Liver (tissue), 3 donors: Measurements from ENCODE around the gene COL9A3.
A peak's percentile ranks its signal among the peaks of the same experiment; 100 is the strongest.

Source experiments
- ATF3 ChIP-seq: IDR thresholded peaks from 2 replicates; pipeline ENCODE4 v1.6.1; 2016; ENCODE audit warnings: antibody characterized with exemption
- CTCF ChIP-seq: fragments of 150-350 bp; IDR thresholded peaks from 2 replicates; pipeline ENCODE4 v1.5.1; 2017; ENCODE audit warnings: improper control_type of control experiment, low read depth, low read length; ENCODE audit not compliant: missing input control
- EGR1 ChIP-seq, 2 donors: IDR thresholded peaks; 2 replicates each; pipeline ENCODE4 v1.6.1; 2016 to 2018; ENCODE audit warnings: antibody characterized with exemption in 2 of 2, low read depth in 2 of 2
- GABPA ChIP-seq, 2 donors: IDR thresholded peaks in 1 of 2; conservative IDR thresholded peaks in 1 of 2; 2 replicates each; pipeline ENCODE4 v1.6.1; 2016; ENCODE audit warnings: antibody characterized with exemption in 2 of 2, mild to moderate bottlenecking in 1 of 2, moderate library complexity in 1 of 2
- HNF4A ChIP-seq, 2 donors: conservative IDR thresholded peaks; 2 replicates each; pipeline ENCODE4 v1.6.1; 2016; ENCODE audit warnings: antibody characterized with exemption in 2 of 2, mild to moderate bottlenecking in 2 of 2
- JUND ChIP-seq, 2 donors: IDR thresholded peaks; 2 replicates each; pipeline ENCODE4 v1.6.1; 2016; ENCODE audit warnings: antibody characterized with exemption in 2 of 2
- RAD21 ChIP-seq, 2 donors: IDR thresholded peaks; 2 replicates each; pipeline ENCODE4 v1.6.1; 2016; ENCODE audit warnings: antibody characterized with exemption in 2 of 2, mild to moderate bottlenecking in 2 of 2
- REST ChIP-seq: IDR thresholded peaks from 2 replicates; pipeline ENCODE4 v1.6.1; 2016; ENCODE audit warnings: antibody characterized with exemption, mild to moderate bottlenecking
- RXRA ChIP-seq, 2 donors: IDR thresholded peaks; 2 replicates each; pipeline ENCODE4 v1.6.1; 2017 to 2018; ENCODE audit warnings: antibody characterized with exemption in 2 of 2, mild to moderate bottlenecking in 1 of 2
- TAF1 ChIP-seq: conservative IDR thresholded peaks from 2 replicates; pipeline ENCODE4 v1.6.1; 2016; ENCODE audit warnings: antibody characterized with exemption, mild to moderate bottlenecking
- YY1 ChIP-seq: IDR thresholded peaks from 2 replicates; pipeline ENCODE4 v1.6.1; 2016; ENCODE audit warnings: antibody characterized with exemption, mild to moderate bottlenecking
- TF ChIP-seq, protein P1 (sequence below): IDR thresholded peaks from 2 replicates; pipeline ENCODE4 v1.6.1; 2016; ENCODE audit warnings: antibody characterized with exemption
- TF ChIP-seq, protein P2 (sequence below): IDR thresholded peaks from 2 replicates; pipeline ENCODE4 v1.6.1; 2016; ENCODE audit warnings: antibody characterized with exemption
- donor health status: healthy.
- donor health status: healthy.

DNA sequence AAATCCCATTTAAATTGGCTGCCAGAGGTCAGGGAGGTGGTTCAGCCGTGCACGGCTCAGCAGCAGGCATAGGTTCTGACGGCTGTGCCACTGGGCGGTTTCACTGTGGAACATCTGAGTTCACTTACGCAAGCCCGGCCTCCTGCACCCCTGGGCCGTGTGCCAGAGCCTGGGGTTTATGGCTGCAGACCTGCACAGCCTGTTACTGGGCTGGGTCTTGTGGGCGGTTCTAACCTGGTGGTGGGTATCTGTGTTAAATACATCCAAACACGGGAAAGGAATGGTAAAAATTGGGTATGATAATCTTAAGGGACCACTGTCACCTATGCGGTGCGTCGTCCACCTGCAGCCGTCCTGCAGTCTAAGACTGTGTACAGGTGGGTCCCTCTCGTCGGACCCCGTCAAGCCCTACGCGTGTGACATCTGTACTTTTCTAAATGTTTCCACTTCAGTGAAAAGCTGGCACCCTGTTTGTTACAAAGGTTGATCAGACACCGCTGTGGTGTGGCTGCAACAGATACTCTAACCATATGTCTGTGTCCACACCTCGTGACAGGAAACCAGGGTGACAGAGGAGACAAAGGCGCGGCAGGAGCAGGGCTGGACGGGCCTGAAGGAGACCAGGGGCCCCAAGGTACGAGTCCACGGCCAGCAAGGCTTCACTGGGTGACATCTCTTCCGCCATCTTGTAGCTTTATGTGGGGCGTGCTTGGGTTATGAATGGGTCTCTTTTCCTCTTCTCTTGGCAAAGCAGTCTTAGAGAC, 21.5 kb downstream of the COL9A3 start:
- peak; percentile 68 for TF ChIP-seq REST
- TF ChIP-seq, protein P1, sequence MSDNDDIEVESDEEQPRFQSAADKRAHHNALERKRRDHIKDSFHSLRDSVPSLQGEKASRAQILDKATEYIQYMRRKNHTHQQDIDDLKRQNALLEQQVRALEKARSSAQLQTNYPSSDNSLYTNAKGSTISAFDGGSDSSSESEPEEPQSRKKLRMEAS: peak; percentile 28
- no peak for TF ChIP-seq CTCF
- TF ChIP-seq TAF1: no peak
- TF ChIP-seq JUND (IDR thresholded peaks at IDR 0.05): peak in 1 of 2 donors; percentile 80
- peak; percentile 52 for TF ChIP-seq YY1
- TF ChIP-seq, protein P2, sequence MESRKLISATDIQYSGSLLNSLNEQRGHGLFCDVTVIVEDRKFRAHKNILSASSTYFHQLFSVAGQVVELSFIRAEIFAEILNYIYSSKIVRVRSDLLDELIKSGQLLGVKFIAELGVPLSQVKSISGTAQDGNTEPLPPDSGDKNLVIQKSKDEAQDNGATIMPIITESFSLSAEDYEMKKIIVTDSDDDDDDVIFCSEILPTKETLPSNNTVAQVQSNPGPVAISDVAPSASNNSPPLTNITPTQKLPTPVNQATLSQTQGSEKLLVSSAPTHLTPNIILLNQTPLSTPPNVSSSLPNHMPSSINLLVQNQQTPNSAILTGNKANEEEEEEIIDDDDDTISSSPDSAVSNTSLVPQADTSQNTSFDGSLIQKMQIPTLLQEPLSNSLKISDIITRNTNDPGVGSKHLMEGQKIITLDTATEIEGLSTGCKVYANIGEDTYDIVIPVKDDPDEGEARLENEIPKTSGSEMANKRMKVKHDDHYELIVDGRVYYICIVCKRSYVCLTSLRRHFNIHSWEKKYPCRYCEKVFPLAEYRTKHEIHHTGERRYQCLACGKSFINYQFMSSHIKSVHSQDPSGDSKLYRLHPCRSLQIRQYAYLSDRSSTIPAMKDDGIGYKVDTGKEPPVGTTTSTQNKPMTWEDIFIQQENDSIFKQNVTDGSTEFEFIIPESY: peak; percentile 28
- peak; percentile 83 to 85 for TF ChIP-seq HNF4A (conservative IDR thresholded peaks at IDR 0.05)
- TF ChIP-seq GABPA (IDR thresholded peaks at IDR 0.05 in 1 of 2, conservative IDR thresholded peaks at IDR 0.05 in 1 of 2): no peak
- peak; percentile 86 to 89 for TF ChIP-seq RXRA (IDR thresholded peaks at IDR 0.05)
- peak; percentile 22 to 48 for TF ChIP-seq RAD21 (IDR thresholded peaks at IDR 0.05)
- peak; percentile 24 for TF ChIP-seq ATF3
- TF ChIP-seq EGR1 (IDR thresholded peaks at IDR 0.05; ENCODE audit: low read depth in 2 of 2): peak in 1 of 2 donors; percentile 33
